CD4-positive, alpha-beta T cell treated with Interleukin-17A for 4 hours (primary cell): Measurements from ENCODE around the gene PGAM2.

Experiments used
- DNase-seq: peaks from one replicate; pipeline ENCODE4 v3.0.0-alpha.2; 2020; ENCODE audit warnings: mixed read lengths

The PGAM2 gene

DNA sequence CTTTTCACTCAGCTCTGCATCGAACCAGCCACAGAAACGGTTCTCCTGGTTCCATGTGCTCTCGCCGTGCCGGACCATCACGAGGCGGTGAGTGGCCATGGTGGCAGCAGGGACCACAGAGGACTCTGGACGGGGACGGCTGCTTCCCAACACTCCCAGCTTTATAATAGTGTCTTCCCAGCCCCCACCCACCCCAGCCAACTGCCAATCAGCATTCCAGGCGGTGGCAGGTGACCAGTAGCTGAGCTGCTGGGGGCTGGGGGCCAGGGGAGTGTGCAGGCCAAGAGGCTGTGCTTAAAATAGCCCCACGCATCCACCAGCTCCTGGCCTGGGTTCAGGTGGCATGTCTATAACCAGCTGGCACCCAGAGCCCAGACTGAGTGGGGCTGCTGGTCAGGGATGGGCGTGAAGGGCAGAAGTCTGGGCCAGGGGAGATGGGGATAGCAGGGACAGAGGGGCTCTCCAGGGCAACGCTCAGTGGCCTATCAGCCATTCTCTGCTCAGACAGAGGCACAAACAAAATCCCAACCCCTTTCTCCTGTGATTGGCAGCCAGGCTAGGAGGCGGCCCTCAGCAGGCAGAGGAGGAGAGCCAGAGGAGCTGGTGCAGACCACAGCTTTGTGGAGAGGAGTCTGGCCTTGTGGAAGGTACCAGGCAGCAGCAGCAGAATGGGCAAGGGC lies at the start of gene PGAM2:
Gene PGAM2, minus strand, starts transcription at position 137 of the 680 bp plus-strand sequence. Its CDS starts 38 bp downstream, at position 99.
- no peak for DNase-seq

DNA sequence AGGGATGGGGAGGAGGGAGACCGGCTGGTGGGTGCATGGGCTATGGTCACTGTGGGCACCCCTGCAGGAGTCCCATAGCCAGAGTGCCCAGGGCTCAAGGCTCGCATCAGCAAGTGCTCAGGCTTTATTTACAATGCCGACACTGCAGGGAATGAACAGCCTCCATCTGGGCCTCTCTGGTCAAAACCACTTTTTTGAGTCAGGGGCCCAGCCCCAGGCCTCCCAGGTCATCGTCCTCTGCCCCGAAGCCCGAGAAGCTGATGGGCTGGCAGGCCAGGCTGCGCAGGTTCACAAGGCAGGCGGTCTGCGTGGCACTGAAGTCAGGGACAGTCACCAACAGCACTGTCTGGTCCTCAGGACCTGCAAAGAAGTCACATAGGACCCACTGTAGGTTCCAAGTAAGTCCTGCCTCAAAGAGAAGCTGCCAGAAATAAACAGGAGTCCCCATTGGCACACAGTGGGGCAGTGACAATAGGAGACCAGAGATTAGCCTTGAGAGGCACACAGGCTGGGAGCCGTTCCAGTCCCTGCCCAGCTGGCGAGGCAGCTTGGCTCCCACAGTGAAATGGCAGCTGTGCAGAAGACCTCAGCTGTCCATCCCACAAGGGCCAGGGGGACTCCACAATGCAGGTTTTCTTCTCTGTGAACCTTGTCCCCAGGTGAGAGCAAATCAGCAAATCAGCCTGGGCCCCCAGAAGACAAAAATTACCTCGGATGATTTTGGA lies 49.4 kb upstream of the PGAM2 start:
- no peak for DNase-seq

DNA sequence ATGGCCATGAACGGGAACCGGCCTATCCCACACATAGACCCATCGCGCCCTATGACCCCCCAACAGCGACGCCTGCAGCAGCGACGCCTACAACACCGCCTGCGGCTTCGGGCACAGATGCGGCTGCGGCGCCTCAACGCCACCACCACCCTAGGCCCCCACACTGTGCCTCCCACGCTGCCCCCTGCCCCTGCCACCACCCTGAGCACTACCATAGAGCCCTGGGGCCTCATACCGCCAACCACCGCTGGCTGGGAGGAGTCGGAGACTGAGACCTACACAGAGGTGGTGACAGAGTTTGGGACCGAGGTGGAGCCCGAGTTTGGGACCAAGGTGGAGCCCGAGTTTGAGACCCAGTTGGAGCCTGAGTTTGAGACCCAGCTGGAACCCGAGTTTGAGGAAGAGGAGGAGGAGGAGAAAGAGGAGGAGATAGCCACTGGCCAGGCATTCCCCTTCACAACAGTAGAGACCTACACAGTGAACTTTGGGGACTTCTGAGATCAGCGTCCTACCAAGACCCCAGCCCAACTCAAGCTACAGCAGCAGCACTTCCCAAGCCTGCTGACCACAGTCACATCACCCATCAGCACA lies 48.5 kb upstream of the PGAM2 start:
- DNase-seq = no peak

DNA sequence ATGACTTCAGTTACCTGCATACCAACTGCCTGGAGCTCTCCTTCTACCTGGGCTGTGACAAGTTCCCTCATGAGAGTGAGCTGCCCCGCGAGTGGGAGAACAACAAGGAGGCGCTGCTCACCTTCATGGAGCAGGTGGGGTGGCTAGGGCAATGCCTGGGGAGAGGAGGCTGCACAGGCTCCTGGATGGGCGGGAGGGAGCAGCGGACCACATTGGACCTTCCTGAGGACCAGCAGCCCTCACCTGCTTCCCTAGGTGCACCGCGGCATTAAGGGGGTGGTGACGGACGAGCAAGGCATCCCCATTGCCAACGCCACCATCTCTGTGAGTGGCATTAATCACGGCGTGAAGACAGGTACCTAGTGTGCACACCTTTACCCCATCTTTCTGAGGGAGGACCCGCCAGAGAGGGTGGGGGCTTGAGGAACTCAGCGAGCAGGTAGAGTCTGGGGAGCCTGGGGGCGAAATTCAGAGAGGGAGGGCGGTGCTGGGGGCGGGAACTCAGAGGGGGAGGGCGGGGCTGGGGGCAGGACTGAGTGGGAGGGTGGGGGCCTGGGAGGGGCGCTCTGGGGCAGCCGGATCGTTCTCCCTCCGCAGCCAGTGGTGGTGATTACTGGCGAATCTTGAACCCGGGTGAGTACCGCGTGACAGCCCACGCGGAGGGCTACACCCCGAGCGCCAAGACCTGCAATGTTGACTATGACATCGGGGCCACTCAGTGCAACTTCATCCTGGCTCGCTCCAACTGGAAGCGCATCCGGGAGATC lies 47.8 kb upstream of the PGAM2 start:
- no peak for DNase-seq

DNA sequence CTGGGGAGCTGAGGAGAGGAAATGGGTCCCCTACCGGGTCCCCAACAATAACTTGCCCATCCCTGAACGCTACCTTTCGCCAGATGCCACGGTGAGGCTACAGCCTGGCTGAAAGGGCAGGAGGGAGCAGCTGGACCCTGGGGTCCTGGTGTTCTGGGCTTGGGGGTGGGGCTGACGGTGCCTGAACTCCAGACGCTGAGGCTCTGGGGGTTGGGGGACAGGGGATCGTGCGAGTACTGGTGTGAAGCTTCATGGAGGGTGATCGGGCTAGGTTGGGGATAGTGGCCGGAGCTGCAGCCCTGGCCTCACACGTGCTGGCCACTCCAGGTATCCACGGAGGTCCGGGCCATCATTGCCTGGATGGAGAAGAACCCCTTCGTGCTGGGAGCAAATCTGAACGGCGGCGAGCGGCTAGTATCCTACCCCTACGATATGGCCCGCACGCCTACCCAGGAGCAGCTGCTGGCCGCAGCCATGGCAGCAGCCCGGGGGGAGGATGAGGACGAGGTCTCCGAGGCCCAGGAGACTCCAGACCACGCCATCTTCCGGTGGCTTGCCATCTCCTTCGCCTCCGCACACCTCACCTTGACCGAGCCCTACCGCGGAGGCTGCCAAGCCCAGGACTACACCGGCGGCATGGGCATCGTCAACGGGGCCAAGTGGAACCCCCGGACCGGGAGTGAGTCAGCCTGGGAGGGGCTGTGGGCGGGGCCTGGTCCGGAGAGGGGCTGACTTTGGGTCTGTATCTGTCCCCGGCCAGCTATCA lies 47.0 kb upstream of the PGAM2 start:
- no peak for DNase-seq

DNA sequence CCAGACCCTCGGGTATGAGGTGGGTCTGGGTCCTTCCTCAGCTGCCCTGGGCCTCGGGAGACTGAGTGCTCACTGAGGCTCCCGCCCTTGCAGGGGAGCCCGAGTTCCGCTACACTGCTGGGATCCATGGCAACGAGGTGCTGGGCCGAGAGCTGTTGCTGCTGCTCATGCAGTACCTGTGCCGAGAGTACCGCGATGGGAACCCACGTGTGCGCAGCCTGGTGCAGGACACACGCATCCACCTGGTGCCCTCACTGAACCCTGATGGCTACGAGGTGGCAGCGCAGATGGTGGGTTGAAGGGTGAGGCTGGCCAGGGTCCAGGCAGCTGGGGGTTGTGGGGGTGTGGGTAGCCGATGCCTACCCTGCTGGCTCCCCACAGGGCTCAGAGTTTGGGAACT lies 46.4 kb upstream of the PGAM2 start:
- no peak for DNase-seq

DNA sequence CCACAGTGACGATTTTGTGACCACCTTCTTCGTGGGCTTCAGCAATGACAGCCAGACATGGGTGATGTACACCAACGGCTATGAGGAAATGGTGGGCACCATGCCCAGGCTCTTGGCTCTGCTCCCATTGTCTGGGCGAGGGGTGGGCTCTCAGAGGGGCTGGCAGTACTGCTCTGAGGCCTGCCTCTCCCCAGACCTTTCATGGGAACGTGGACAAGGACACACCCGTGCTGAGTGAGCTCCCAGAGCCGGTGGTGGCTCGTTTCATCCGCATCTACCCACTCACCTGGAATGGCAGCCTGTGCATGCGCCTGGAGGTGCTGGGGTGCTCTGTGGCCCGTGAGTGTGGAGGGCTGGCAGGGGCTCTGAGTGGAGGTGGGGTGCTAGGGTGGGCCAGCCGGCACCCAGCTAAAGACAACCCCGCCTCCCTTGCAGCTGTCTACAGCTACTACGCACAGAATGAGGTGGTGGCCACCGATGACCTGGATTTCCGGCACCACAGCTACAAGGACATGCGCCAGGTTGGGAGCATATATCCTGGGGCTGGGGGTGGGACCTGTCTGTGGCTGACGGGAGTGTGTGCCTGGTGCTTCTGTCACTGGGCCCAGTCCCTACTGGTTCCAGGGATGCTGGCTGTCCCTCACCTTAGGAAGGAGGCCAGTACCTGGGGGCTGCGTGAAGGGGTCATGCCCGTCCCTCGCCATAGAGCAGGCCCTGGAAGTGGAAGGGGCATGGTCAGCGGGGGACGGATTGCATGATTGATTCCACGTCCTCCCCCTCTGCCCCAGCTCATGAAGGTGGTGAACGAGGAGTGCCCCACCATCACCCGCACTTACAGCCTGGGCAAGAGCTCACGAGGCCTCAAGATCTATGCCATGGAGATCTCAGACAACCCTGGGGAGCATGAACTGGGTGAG lies 45.6 kb upstream of the PGAM2 start:
- DNase-seq = no peak

DNA sequence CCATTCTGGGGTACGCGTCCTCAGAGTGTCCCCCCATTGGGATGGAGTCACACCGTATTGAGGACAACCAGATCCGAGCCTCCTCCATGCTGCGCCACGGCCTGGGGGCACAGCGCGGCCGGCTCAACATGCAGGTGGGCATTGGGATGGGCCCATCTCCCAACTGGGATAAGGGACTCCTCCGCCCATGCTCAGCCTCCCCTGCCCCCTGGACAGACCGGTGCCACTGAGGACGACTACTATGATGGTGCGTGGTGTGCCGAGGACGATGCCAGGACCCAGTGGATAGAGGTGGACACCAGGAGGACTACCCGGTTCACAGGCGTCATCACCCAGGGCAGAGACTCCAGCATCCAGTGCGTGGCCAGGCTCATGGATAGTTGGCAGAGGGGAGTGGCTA lies 44.6 kb upstream of the PGAM2 start:
- no peak for DNase-seq

DNA sequence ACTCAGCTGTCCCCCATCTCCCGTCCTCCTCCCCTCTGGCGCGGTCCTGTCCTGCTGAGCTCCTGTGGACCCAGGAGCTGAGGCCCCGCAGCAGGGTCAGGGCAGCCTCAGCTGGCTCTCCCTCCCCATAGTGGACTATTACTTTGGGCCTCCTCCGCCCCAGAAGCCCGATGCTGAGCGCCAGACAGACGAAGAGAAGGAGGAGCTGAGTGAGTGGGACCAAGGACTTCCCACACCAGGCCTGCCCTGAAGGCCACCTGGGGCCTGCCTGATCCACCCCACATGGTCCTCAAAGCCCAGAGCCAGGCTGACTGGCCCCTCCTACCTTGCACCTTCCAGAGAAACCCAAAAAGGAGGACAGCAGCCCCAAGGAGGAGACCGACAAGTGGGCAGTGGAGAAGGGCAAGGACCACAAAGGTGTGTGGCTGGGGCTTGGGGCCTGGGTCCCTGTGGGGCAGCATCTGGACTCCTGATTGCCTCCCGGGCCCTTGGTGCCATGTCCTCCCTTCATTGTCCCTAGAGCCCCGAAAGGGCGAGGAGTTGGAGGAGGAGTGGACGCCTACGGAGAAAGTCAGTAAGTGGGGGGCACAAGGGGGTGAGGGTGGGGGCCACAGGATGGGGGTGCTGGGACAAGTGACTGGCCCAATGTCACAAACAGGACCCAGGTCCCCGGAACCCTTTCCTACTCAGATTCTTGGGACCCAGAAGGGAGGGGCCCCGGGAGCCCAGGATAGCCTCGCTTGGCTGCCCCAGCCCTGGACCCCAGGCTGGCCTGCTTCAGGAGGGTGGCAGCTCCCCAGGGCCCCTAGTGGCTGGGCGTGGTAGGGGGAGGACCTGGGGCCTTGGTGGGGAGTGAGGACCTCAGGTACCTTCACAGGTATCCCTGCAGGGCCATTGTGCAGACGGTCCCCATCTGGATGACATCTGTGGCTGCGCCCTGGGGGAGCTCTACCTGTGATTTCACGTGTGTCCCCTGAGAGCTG lies 43.7 kb upstream of the PGAM2 start:
- no peak for DNase-seq

DNA sequence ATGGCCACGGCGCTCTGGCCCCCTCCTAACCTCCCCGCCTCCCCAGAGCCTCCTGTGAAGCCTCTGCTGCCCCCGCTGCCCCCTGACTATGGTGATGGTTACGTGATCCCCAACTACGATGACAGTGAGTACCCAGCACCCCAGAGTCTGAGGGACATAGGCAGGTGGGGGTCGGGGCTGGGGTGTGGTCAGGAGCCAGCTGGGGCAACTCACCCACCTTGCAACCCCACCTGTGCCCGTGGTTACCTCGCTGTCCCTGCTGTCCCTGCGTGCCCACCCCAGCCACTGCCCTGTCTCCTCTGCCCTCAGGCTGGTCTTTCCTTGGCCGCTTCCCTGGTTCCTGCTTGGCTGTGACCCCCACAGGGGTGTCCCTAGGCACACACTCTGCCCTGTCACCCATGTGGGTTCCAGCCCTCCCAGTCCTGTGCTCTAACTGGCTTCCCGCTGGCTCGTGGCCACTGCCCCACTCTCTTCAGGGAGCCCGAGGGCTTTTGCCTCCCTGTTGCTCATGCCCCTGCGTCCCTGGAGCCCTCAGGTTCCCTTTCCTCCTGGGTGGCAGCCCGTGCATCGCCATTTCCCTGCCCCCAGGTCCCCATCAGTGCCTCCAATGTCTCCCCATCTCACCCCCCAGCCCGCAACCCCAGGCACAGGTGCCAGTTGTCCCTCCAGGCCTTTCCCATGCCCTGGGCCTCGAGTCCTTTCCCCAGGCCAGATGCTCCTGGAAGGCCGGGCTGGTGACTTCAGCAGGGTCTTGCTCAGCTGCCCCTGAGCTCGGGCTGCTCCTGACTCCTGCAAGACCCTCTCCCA lies 42.8 kb upstream of the PGAM2 start:
- DNase-seq = no peak

DNA sequence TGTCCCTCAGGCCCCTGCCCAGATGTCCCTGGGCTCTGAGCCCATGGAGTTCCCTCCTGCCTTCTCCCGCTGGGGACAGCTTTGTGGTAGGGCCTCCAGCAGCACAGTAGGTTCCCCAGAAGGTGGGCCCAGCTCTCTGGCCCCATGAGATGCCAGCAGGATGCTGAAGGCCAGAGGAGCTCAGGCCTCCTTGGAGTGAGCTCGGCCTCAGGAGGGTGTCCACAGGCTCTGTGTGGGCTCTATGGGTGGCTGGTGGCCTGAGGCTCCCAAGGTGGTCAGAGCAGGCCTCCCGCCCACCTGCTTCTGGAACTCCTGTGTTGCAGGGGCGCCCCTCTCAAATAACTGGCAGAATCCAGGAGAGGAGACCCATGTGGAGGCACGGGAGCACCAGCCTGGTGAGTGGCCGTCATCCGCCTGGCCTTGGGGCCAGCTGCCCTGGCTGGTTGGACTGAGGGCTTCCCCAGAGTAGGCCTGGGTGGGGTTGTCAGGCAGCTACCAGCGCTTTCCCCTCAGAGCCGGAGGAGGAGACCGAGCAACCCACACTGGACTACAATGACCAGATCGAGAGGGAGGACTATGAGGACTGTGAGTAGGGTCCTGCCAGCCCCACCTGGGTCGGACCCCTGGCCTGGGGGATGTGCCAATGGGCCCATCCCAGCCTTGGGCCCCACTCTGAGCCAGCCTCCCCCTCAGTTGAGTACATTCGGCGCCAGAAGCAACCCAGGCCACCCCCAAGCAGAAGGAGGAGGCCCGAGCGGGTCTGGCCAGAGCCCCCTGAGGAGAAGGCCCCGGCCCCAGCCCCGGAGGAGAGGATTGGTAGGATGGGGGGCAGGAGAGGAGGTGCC lies 42.0 kb upstream of the PGAM2 start:
- no peak for DNase-seq

DNA sequence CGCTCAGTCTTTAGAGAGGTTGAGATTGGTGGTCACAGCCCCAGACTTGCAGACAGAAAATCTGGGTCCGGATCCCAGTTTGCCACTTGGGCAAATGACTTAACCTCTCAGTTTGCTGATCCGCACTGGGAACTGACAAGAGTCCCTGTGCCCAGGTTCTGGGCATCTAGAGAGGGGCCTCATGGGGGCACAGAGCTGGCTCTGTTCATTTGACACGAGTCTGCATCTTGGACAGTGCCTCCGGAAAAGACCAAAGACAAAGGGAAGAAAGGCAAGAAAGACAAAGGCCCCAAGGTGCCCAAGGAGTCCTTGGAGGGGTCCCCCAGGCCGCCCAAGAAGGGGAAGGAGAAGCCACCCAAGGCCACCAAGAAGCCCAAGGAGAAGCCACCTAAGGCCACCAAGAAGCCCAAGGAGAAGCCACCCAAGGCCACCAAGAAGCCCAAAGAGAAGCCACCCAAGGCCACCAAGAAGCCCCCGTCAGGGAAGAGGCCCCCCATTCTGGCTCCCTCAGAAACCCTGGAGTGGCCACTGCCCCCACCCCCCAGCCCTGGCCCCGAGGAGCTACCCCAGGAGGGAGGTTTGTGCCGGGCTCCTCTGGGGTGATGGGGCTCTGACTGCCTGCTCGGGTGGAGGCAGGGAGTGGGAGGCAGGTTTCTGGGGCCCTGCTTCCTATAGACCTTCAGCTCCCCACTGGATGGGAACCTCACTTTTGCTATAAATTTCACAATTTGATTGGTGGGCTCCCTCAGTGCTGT lies 41.1 kb upstream of the PGAM2 start:
- no peak for DNase-seq

DNA sequence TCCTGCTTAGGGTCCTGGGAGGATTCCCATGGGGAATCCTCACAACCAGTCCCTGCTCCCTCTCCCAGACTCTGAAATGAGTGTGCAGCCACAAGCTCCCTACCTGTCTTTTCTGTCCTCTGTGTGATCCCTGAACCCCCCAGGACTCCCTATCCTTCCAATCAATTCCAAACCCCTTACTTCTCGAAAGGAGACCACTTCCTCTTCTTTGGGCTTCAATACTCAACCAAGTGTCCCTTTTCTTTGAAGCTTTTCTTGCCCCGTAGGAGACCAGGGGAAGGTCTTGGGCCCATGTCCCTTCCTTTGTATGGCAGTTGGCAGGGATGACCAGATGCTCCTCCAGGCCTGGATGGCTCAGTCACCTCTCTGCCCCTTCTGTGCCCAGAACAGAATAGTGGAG lies 40.5 kb upstream of the PGAM2 start:
- DNase-seq = no peak

DNA sequence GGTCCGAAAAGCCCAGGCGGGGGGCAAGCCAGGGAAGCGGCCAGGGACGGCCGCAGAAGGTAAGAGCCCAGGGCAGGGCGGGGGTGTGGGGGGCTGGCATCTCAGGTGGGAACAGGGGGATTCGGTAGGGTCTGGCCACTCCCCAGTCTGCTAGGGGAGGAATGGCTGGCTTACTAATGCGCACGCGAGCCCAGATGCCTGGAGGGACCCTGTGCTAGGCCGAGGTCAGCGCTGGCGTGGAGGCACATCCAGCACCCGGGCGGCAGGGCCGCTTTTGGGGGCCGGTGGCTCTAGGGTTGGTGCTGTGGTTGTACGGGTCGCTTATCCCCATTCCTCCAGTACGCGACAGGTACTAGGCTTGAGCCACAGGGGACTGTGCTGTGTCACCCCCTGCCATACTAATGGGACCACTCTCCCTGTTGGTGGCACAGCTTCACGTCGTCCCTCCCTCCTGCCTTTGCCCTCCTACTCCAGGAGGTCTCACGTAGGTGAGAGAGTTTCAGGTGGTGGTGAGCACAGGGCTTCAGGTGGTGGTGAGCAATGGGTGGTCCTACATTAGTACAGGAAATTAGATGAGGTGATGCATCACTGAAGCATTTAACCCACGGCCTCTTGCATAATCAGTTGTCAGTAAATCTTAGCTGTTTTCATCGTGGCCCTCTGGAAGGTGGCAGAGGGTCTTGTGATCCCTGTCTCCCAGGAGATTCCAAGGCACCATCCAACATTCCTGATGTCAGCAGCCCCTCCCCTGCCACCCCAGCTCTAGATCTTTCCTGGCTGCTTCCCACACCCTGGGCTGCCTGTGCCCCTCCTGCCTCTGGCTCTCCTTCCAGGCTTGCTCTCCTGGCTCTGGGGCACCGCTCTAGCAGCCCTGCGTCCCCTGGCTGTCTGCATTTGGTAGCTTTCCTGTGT lies 39.7 kb upstream of the PGAM2 start:
- no peak for DNase-seq

DNA sequence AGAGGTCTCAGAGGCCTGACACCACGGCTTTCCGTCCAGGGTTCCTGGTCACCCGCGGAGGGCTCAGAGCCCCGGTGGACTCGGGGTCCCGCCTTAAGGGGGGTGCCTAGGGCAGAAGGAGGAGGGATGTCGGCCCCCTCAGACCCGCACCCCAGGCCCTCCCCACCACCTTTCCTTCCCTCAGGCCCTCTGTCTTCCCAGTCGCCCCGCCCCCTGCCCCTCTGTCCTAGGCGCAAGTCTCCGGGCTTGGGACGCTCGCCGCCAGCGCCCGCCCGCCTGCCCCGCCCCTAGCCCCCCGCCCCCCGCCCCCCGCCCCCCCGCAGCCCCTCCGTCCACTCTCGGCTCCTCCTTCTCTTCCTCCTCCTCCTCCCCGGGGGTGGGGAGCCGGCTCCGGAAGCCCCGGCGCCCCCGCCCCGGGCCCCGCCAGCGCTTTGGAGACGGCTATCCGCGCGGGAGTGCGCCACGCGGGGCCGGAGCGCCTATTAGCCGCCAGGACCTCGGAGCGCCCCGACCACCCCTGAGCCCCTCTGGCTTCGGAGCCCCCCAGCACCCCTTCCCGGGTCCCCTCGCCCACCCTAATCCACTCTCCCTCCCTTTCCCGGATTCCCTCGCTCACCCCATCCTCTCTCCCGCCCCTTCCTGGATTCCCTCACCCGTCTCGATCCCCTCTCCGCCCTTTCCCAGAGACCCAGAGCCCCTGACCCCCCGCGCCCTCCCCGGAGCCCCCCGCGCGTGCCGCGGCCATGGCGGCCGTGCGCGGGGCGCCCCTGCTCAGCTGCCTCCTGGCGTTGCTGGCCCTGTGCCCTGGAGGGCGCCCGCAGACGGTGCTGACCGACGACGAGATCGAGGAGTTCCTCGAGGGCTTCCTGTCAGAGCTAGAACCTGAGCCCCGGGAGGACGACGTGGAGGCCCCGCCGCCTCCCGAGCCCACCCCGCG lies 38.8 kb upstream of the PGAM2 start, which contains the start of gene AEBP1:
Gene AEBP1, plus strand, starts transcription at position 423 of the 937 bp plus-strand sequence. Its CDS starts 321 bp downstream, at position 744.
- peak; percentile 58 for DNase-seq
